ENCODE measurements around the gene POLN. TPM values are rescaled to one million over a fixed set of nuclear protein-coding genes. Genes with fewer than 3 reads are reported as not detected.

Gene POLN
- total and polyA plus RNA-seq, 2 of the 4 experiments (the other 2 are of a cell fraction) = 0.63 to 0.72 TPM

- no peak for ATAC-seq (ENCODE audit: low read depth)
- Histone ChIP-seq H3K23ac (ENCODE audit: low read depth, low read length) (no peak overlapping the region), H3K4me1 (ENCODE audit: control insufficient read depth, insufficient read depth, low read length) (peaks cover 3% of the 10 kb centered on the region; the same call in 1 of the 2 replicates), H3K36me3 (ENCODE audit: control insufficient read depth, insufficient read depth, low read length) (peaks cover 2% of the 10 kb centered on the region; the same call in 1 of the 2 replicates), H4K20me1 (ENCODE audit: insufficient read depth, low read length) (peaks cover 11% of the 10 kb centered on the region), H2AK5ac (ENCODE audit: low read depth, low read length) (no peak overlapping the region), H4K8ac (ENCODE audit: low read depth in 2 of 2, low read length in 2 of 2) (no peak overlapping the region), H2BK5ac (ENCODE audit: low read depth, low read length, poor library complexity, severe bottlenecking) (no peak overlapping the region), H2AFZ (replicated peaks; ENCODE audit: low read length, poor library complexity) (no peak overlapping the region), H3K9me1 (ENCODE audit: insufficient read depth, low read length) (no peaks in the 10 kb centered on the region), H3K18ac (ENCODE audit: low read depth, low read length) (no peak overlapping the region), H2BK20ac (ENCODE audit: low read depth, low read length) (no peak overlapping the region), H3K9ac (ENCODE audit: low read depth, low read length) (no peak overlapping the region), H3K4ac (ENCODE audit: low read depth, low read length) (no peak overlapping the region), H3K4me2 (ENCODE audit: low read depth, low read length) (no peak overlapping the region), H2BK15ac (ENCODE audit: low read depth, low read length) (no peak overlapping the region), H2AK9ac (replicated peaks; ENCODE audit: low read depth, low read length, poor library complexity) (no peak overlapping the region), H4K5ac (ENCODE audit: low read depth, low read length) (no peak overlapping the region), H3K79me1 (ENCODE audit: low read depth in 1 of 2, low read length in 2 of 2) (no peaks in the 10 kb centered on the region), H3K27ac (ENCODE audit: insufficient read depth, low read length) (no peak overlapping the region), H2BK120ac (ENCODE audit: low read depth, low read length) (no peak overlapping the region), H3K27me3 (ENCODE audit: control insufficient read depth, insufficient read depth, low read length) (peaks cover 2% of the 10 kb centered on the region), H3K56ac (ENCODE audit: extremely low read depth, insufficient read depth, low read length) (no peak overlapping the region), H3K4me3 (ENCODE audit: insufficient read depth, low read depth, low read length) (no peak overlapping the region), H3K9me3 (ENCODE audit: control insufficient read depth, insufficient read depth, low read length) (no peaks in the 10 kb centered on the region), H4K91ac (ENCODE audit: insufficient read depth, low read depth, low read length) (no peak overlapping the region), H3K14ac (replicated peaks; ENCODE audit: low read depth, low read length) (no peak overlapping the region)
- WGBS, 2 experiments (ENCODE audit: extremely low coverage in 2 of 2, insufficient read length in 1 of 2) = no CpG with 5 or more reads among the region's 1 CpG
- intact Hi-C loops (cut with micrococcal nuclease) = no loop called here
- BruUV-seq (replicated peaks) = no TSS peak
- dilution Hi-C loops (cut with HindIII; ENCODE audit: low sequenced_read_pairs, unreplicated experiment) = no loop called here
- in situ Hi-C loops (cut with MboI; ENCODE audit: low sequenced_read_pairs) = no loop called here
- DNase-seq = no peak
- TF ChIP-seq POLR2A (IDR thresholded peaks at IDR 0.05; ENCODE audit: low read depth, low read length) (no peak), RAD21 (IDR thresholded peaks at IDR 0.05; ENCODE audit: low read length) (no peak), MAFK (IDR thresholded peaks at IDR 0.05; ENCODE audit: low read depth, low read length) (no peak), MAZ (IDR thresholded peaks at IDR 0.05; ENCODE audit: borderline replicate concordance, low read depth, low read length) (no peak), FOS (IDR thresholded peaks at IDR 0.05; ENCODE audit: low read depth, low read length) (no peak)
- ChIA-PET POLR2A (ENCODE audit: unreplicated experiment) (no interaction called here), CTCF (no interaction called here)
Observed at GRCh38 chr4:2218436-2218835, 23.5 kb downstream of the POLN start.

All from IMR-90 (cell line).